ENCODE measurements around the gene CRTC3.

The CRTC3 gene

DNA sequence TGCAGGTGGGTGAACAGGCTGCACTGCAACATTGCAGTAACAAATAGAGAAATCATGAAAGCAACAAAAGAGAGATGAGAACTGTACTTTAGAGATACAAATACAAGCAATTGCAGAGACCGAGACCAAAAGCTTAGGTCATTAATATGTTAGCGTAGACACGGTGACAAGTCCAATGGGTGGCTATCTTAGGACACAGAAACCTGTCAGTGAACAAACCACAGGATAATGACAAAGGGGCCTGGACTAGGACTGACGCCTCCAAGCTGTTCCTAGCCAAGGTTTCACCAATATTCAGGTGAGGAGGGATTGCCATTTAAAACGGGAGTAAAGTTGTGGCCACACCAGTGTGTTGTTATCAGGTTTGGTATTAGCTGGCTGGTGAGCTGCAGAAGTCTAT, 145.7 kb downstream of the CRTC3 start:
- H3K4me3 ChIP-seq (ENCODE audit: low read depth, low read length): no peak overlapping the region
- DNase-seq (ENCODE audit: low read depth): no peak
- TF ChIP-seq CTCF (IDR thresholded peaks at IDR 0.05; ENCODE audit: low read depth, low read length) (no peak), POLR2A (IDR thresholded peaks at IDR 0.05; ENCODE audit: extremely low read depth, insufficient read length) (no peak), MYC (IDR thresholded peaks at IDR 0.05; ENCODE audit: low read depth, low read length) (no peak)
- TF ChIP-seq, protein P1, sequence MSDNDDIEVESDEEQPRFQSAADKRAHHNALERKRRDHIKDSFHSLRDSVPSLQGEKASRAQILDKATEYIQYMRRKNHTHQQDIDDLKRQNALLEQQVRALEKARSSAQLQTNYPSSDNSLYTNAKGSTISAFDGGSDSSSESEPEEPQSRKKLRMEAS (IDR thresholded peaks at IDR 0.05; ENCODE audit: low read depth, low read length): no peak

GRCh38 chr15:90677807-90678790, 148.4 kb downstream of the CRTC3 start:
- TF ChIP-seq CTCF (IDR thresholded peaks at IDR 0.05; ENCODE audit: low read depth, low read length): no peak
- no peak for TF ChIP-seq MYC (IDR thresholded peaks at IDR 0.05; ENCODE audit: low read depth, low read length)
- no peak for TF ChIP-seq POLR2A (IDR thresholded peaks at IDR 0.05; ENCODE audit: extremely low read depth, insufficient read length)
- TF ChIP-seq, protein P1 (IDR thresholded peaks at IDR 0.05; ENCODE audit: low read depth, low read length): no peak
- no peak for DNase-seq (ENCODE audit: low read depth)
- no peak overlapping the region for H3K4me3 ChIP-seq (ENCODE audit: low read depth, low read length)

- TF ChIP-seq MYC (IDR thresholded peaks at IDR 0.05; ENCODE audit: low read depth, low read length): no peak
- no peak for TF ChIP-seq CTCF (IDR thresholded peaks at IDR 0.05; ENCODE audit: low read depth, low read length)
- TF ChIP-seq, protein P1 (IDR thresholded peaks at IDR 0.05; ENCODE audit: low read depth, low read length): no peak
- no peak for TF ChIP-seq POLR2A (IDR thresholded peaks at IDR 0.05; ENCODE audit: extremely low read depth, insufficient read length)
- H3K4me3 ChIP-seq (ENCODE audit: low read depth, low read length): no peak overlapping the region
- DNase-seq (ENCODE audit: low read depth): no peak
Observed at GRCh38 chr15:90679959-90680358, 150.2 kb downstream of the CRTC3 start.

DNA sequence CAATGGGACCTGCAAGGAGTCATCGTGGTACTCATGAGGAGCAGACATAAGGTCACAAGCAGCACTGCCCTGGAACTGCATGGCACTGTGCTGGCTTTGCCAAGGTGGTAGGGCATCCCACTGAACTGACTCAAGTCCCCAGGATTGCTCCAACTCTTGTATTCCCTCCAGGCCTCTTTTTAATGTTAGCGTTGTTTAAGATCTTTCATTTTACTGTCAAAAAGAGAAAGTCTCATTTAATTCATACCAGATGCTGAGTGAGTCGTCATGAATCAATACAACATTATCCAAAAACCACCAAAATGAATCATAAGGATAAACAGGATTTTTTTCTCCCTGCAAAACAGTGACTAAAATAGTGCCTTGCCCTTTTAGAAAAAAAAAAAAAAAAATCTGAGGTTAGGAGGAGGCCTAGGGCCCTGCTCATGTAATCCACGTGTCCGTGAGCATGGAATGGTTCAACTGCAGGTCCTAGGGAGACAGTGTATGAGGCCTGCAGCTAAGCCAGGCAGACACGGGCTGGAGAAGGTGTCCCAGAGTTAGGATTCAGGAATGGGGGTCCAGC, 150.7 kb downstream of the CRTC3 start:
- TF ChIP-seq POLR2A (IDR thresholded peaks at IDR 0.05; ENCODE audit: extremely low read depth, insufficient read length) (no peak), CTCF (IDR thresholded peaks at IDR 0.05; ENCODE audit: low read depth, low read length) (no peak), MYC (IDR thresholded peaks at IDR 0.05; ENCODE audit: low read depth, low read length) (no peak)
- TF ChIP-seq, protein P1 (IDR thresholded peaks at IDR 0.05; ENCODE audit: low read depth, low read length): no peak
- no peak for DNase-seq (ENCODE audit: low read depth)
- H3K4me3 ChIP-seq (ENCODE audit: low read depth, low read length): no peak overlapping the region

DNA sequence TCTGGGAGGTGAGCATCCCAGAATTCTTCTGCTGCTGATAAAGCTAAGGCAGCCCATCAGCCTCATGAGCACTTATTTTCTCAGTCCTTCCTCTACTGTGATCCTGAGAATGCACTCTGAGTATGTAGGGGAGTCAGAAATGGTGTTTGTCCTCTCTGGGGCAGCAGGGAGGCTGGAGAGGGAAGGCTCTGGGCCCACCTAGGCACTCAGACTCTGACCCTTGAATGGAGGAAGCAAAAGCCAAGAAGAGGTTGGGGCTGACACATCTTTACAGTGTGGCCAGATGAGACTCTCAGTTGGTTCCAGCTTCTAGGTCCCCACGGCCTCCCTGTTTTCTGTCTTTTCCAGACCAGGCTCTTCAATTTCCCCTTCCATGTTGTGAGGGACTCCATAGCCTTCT, 151.3 kb downstream of the CRTC3 start:
- H3K4me3 ChIP-seq (ENCODE audit: low read depth, low read length): no peak overlapping the region
- no peak for DNase-seq (ENCODE audit: low read depth)

More for the DNA sequence above, 151.3 kb downstream of the CRTC3 start:
- TF ChIP-seq, protein P1 (IDR thresholded peaks at IDR 0.05; ENCODE audit: low read depth, low read length): no peak
- TF ChIP-seq POLR2A (IDR thresholded peaks at IDR 0.05; ENCODE audit: extremely low read depth, insufficient read length) (no peak), CTCF (IDR thresholded peaks at IDR 0.05; ENCODE audit: low read depth, low read length) (no peak), MYC (IDR thresholded peaks at IDR 0.05; ENCODE audit: low read depth, low read length) (no peak)

All from NB4 (cell line).